ENCODE measurements around the gene POLDIP3.
A peak's percentile ranks its signal among the peaks of the same experiment; 100 is the strongest.
"Not testable (repeated sequence)": the region's sequence is repeated elsewhere in the genome, so short reads cannot be mapped to it uniquely, and the experiment has no call there.

POLDIP3 gene

DNA sequence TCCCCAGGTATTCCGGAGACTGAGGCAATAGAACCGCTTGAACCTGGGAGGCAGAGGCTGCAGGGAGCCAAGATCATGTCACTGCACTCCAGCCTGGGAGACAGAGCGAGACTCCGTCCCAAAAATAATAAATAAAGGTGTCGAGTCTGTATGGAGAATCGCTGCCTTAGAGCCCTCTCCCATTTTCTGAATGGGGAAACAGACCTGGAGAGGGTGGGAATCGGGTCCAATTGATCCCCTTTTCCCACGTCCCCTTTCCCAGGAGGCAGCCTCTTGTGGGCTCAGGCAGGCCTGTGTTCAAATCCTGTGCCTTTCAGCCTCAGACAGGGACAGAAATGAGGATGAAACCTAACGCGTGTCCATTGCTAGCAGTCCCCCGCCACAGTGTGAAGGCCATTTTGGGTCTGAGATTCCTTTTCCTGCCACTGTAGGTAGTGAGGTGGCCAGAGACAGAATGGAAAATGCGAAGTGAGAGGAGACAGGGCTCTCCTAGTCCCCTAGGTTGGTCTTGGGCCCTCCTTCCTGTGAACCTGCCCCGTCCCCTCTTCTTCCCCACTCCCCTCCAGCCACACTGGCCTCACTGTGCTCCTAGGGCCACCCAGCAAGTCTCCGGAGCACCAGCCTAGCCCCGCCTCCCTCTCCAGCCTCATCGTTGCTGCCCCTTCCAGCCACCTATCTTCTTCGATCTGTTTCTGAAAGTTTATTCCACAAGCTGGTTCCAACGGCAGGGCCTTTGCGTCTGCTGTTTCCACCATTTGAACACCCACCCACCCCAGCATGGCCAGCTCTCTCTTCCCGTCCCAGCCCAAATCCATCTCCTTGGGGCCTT, 2.7 kb upstream of the POLDIP3 start:
- no peak for DNase-seq

DNA sequence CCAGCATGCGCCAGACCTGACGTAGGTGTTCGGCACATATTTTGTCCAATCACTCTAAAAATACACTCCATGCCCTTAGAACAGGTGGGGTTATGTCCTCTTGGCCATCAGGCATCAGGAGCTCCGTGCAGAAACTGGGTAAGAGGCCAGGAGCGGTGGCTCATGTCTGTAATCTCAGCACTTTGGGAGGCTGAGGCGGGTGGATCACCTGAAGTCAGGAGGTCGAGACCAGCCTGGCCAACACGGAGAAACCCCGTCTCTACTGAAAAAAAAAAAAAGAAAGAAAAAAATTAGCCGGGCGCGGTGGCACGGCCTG, 1.1 kb upstream of the POLDIP3 start:
- not testable (repeated sequence) for DNase-seq

DNA sequence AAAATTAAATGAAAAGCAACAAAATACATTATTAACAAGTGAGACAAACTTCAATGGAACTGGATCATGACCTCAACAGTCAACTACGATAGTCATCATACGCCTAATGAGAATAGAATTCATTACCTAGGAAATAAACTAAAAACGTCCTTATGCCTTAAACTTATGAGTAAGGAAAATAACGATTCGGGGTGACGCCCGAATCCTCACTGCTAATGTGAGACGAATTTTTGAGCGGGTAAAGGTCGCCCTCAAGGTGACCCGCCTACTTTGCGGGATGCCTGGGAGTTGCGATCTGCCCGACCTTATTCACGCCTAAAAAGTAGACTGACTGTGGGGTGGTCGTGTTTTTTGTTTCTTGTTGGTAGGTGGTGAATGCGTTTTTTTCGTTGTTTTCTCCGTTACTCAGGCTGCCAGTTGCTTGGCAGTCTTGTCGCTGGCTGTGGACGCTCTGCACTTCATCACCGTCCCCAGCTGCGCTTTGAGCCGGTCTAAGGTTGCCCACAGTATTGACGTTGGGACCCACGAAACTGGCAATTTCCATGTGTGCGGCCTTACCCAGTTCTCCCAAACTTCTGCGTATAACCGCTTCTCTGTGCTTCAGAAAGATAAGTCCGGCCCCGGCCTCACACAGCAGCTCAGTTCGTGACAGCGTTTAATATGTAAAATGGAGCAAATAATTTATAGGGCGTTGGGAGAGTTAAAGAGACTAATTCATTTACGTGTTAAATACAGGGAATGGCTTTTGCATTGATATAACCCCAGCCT, 593 bp upstream of the POLDIP3 start:
- DNase-seq = peak; percentile 74

- no peak for DNase-seq
Measured at GRCh38 chr22:42613872-42614301, 796 bp downstream of the POLDIP3 start.

DNA sequence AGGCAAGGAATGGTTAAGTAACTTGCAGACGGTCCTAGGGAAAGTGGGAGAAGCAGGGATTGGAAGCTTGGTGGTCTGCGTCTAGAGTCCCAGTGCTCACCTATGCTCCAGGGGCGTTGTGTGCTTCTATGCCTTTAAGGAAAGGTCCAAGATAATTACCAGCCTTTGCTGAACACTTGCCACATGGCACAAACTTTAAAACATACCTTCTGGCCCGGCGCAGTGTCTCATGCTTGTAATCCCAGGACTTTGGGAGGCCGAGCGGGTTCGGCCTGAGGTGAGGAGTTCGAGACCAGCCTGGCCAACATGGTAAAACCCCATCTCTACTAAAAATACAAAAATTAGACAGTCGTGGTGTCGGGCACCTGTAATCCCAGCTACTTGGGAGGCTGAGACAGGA, 2.3 kb downstream of the POLDIP3 start:
- no peak for DNase-seq

DNA sequence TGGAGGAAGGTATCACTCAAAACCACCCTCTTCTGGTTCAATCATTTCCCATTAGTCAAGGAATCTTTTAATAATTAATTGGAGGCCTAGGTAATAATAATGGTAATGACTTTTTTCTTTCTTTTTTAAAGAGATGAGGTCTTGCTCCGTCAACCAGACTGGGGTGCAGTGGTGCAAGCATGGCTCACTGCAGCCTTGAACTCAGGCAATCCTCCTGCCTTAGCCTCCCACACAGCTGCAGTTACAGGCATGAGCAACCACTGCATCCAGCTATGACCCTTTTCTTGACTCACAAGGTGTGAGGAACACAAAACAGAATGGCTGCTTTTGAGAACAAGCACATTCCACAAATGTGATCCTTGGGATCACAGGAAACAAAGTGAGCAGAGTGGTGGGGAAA, 3.6 kb downstream of the POLDIP3 start:
- DNase-seq = no peak

DNA sequence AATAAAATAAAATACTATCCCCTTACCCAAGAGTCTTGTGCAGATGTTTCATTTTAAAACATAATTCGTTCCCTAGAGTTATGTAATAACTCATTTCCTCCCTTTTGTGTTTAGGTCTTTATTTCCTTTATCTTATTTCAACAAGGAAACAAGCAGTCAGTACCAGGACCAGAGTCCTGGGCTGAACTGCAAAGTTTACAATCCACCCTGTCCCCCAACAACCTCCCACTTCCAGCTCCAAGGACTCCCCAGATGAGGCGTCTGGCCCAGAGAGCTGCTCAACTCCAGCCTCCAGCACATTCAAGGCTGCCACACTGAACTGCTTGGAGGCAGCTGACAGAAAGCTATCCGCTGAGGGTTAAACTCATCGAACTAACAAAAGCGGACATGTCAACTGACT, 4.5 kb downstream of the POLDIP3 start:
- DNase-seq = no peak

- DNase-seq = no peak
Measured at GRCh38 chr22:42608823-42609361, 5.8 kb downstream of the POLDIP3 start.

DNA sequence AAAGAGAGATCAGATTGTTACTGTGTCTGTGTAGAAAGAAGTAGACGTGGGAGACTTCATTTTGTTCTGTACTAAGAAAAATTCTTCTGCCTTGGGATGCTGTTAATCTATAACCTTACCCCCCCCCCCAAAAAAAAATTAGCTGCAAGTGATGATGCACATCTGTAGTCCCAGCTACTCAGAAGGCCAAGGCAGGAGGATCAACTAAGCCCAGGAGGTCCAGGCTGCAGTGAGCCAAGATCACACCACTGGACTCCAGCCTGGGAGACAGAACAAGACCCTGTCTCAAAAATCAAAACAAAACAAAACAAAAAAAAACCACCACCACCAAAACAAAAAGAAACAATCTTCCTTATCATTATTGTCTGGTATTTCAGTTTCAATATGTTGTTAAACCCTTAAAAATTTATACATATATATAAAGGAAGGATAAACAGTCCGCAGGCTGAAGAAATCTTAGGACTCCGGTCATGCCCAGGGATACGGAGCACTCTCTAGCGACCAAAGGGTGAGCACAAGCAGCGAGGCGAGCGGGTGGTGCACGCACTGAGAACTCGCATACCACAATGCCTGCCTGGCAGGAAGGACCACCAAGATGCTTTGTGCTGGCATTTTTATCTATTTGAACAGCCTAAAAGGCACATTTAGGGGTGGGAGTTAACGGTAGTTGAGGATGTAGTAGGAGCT, 6.4 kb downstream of the POLDIP3 start:
- DNase-seq = no peak

GRCh38 chr22:42607641-42608040, 7.0 kb downstream of the POLDIP3 start:
- not testable (repeated sequence) for DNase-seq

- no peak for DNase-seq
Measured at GRCh38 chr22:42604403-42604802, 10.3 kb downstream of the POLDIP3 start.

DNA sequence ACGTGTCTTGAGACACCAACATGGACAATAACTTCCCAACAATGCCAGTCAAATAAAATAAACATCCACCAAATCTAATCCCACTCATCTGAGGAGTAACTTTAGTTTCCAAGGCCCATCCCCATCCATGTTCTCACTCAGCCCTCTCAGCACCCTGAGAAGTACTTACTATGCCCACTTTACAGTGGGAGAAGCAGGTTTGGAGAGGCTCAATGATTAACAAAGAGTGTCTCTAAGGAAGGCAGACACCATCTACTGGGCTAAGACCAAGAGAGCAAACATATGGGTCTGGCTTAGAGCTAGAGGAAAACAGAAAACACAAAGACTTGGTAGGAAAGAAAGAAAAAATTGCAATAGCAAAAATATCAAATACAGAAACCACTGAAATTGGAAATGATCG, 11.3 kb downstream of the POLDIP3 start:
- DNase-seq = no peak

- no peak for DNase-seq
Measured at GRCh38 chr22:42602470-42602869, 12.2 kb downstream of the POLDIP3 start.

GRCh38 chr22:42601879-42602465, 12.7 kb downstream of the POLDIP3 start:
- no peak for DNase-seq

- no peak for DNase-seq
Measured at GRCh38 chr22:42596863-42597530, 17.7 kb downstream of the POLDIP3 start.

GRCh38 chr22:42596336-42596735, 18.3 kb downstream of the POLDIP3 start:
- DNase-seq = no peak

DNA sequence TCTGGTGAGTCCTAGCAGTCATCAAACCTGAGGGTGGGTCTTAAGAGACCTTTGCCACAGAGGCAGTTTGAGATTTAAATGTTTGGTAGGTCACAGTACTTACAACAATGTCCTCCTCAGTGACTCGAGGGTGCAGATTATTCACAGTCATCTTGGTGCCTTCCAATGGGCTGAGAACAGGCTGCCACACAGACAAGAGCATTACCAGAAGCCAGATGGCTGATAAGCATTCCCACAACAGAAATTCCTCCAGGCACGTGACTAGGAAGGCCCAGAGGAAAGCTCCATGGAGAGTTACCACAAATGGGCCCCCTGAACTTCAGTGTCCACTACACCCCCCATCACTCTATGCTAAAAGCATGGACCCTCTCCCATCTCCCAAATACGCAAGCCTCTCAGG, 19.2 kb downstream of the POLDIP3 start:
- DNase-seq = no peak

DNA sequence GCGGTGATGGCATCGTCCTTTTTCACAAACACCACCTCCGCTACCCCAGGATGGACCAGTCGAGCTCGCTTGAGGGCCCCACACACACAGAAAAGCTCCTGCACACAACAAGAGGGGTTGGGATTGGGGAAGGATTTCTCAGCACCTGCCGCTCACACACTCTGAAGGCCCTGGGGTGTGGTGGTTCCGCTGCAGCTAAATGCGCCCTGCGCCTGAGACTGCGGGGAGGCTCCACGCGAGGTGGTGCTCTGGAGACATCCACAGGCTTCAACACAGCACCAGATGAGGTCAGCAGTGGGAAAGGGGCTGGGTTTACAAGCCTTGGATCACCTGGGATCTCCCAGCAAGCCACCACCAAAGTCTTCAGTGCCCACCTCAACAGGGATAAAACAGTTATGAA, 22.7 kb downstream of the POLDIP3 start:
- no peak for DNase-seq

DNA sequence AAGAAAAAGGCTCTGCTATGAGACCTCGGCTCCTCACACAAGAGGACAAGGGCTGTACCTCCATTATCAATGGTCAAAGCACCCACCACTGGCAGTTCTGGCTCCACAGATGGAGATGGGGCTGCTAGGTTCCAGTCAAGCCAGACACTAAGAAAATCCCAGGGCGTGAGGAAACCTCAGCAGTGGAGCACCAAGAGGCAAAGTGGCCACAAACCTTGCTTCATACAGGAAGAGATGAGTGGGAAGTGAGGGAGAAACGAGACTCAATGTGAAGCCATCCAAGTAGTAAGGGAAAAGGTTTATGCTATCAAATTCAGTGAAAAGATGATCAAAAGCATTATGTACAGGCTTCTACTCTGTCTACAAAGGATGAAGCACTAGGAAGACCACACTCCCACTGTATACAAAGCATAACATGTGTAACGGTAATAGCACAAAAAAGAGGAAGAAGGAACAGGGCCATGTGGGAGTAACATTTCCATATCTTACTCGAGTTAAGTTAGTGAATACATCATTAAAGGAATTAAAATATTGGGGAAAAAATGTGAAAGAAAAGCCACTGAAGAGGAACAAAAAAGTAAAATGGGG, 27.0 kb downstream of the POLDIP3 start:
- no peak for DNase-seq

DNA sequence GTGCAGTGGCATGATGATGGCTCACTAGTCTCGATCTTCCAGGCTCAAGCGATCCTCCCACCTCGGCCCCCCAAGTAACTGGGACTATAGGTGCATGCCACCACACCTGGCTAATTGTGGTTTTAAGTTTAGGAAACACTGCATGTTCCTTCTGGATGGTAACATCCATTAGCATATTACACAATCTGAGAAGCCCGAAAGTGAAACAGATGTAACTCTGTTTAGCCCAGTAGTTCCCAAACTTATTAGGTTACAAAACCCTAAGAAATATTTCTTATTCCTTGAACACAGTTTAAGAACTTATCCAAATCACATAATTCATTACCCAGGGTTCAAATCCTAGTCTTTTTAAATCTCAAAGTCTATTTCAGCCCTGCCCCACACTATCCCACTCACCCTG, 28.3 kb downstream of the POLDIP3 start:
- DNase-seq = no peak

DNA sequence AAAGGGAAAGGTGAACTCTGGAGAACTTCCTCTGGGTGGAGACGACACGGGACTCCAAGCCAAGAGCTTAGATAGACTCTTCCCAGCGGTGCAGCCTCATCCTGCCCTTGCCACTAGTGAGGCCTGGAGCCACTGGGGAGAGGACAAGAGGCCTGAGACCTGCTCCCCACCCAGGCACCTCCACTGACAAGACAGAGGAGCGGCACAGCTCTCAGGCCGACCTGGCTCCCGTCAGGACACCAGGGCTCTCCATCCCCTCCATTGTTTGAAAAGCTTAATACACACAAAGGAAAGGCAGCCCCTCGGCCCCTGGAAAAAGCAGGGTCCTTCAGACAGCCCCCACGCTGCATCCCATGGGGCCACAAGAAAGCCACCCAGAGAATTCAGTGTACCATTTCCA, 29.6 kb downstream of the POLDIP3 start:
- no peak for DNase-seq

DNA sequence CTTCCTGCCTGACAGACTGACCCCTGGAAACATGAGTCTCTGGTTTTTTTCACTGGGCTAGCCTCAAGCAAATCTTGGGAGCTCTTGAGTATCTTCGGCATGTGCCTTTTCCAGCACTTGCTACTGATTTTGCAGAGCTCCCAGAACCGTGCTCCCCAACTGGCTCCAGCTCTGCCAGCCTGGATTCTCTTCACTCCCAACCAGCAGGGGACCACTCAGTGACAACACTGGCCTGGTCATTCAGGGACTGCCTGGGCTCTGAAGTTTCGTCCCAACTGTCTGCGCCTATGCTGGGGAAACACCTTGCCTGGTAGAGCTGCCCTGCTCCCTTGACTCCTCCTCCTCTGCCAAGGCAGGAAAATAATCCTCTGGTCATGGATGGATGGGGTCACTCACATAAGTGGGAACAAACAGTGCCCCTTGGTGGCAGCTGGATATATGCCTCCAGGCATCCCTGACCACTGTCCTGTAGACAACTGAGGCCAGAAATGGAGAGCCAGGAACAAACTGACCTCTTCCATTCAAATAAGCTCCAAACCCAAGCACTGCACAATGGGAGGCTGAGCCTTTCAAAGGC, 30.2 kb downstream of the POLDIP3 start:
- no peak for DNase-seq
